ENCODE data around the gene RELB.
"Not testable (repeated sequence)": the region's sequence is repeated elsewhere in the genome, so short reads cannot be mapped to it uniquely, and the experiment has no call there.

The RELB gene

DNA sequence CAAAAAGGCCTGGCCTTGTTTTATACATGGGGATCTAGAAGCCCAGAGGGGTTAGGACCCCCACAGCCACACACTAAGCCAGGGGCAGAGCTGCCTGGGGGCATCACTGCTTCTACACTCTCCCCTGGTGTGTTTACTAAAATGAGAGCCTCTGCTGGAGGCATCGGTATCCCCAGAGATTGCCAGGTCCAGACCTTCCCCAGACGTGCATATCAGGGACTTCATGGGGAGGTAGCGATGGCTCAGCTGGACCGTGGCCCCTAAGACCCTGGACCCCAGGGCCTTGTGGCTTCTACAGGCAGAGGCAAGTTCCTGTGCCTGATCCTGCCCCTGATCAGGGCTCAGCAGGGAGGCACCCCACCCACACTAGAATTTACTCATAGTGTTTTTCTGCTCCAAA lies 32.6 kb upstream of the RELB start:
- Histone ChIP-seq H3K4me3 (ENCODE audit: insufficient read depth, low read length, poor library complexity, severe bottlenecking) (no peak overlapping the region), H3K4me2 (ENCODE audit: low read depth, low read length, poor library complexity, severe bottlenecking) (no peak overlapping the region), H3K27me3 (ENCODE audit: low read length) (no peaks in the 10 kb centered on the region), H3K9me2 (replicated peaks; ENCODE audit: insufficient read depth, low read length) (no peaks in the 10 kb centered on the region), H3K36me3 (ENCODE audit: low read length) (peaks cover 8% of the 10 kb centered on the region; the same call in 1 of the 2 replicates), H3F3A (ENCODE audit: insufficient read depth) (no peaks in the 10 kb centered on the region), H4K20me1 (ENCODE audit: low read depth, low read length) (no peaks in the 10 kb centered on the region), H3K9me3 (ENCODE audit: insufficient read depth, low read length) (no peaks in the 10 kb centered on the region), H3K27ac (ENCODE audit: low read depth, low read length) (no peak overlapping the region), H3K9ac (ENCODE audit: low read length) (no peak overlapping the region), H2AFZ (ENCODE audit: low read depth, low read length, severe bottlenecking) (no peak overlapping the region), H3K79me2 (ENCODE audit: insufficient read depth, low read length) (peaks cover 35% of the 10 kb centered on the region)
- no peak for TF ChIP-seq EZH2phosphoT487 (conservative IDR thresholded peaks at IDR 0.05; ENCODE audit: low read length)
- TF ChIP-seq, protein P1, sequence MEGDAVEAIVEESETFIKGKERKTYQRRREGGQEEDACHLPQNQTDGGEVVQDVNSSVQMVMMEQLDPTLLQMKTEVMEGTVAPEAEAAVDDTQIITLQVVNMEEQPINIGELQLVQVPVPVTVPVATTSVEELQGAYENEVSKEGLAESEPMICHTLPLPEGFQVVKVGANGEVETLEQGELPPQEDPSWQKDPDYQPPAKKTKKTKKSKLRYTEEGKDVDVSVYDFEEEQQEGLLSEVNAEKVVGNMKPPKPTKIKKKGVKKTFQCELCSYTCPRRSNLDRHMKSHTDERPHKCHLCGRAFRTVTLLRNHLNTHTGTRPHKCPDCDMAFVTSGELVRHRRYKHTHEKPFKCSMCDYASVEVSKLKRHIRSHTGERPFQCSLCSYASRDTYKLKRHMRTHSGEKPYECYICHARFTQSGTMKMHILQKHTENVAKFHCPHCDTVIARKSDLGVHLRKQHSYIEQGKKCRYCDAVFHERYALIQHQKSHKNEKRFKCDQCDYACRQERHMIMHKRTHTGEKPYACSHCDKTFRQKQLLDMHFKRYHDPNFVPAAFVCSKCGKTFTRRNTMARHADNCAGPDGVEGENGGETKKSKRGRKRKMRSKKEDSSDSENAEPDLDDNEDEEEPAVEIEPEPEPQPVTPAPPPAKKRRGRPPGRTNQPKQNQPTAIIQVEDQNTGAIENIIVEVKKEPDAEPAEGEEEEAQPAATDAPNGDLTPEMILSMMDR (IDR thresholded peaks at IDR 0.05; ENCODE audit: insufficient read depth, low read length, poor library complexity, severe bottlenecking) = no peak

DNA sequence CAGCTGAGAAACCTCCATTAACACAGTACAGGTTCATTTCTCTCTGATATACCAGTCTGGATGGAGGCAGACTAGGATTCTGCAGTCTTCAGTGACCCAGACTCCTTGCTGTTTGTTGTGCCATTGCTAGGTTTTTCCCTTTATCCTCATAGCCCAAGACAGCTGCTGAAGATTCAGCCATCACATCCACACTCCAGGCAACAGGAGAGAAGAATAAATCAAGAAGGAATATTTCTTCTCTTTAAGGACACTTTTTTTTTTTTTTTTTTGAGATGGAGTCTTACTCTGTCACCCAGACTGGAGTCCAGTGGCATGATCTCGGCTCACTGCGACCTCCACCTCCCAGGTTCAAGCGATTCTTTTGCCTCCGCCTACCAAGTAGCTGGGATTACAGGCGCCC lies 31.8 kb upstream of the RELB start:
- H3K4me3 ChIP-seq (ENCODE audit: insufficient read depth, low read length, poor library complexity, severe bottlenecking) = no peak overlapping the region
- H4K20me1 ChIP-seq (ENCODE audit: low read depth, low read length) = no peaks in the 10 kb centered on the region
- no peak overlapping the region for H3K27ac ChIP-seq (ENCODE audit: low read depth, low read length)
- peaks cover 11% of the 10 kb centered on the region; the same call in 1 of the 2 replicates for H3K36me3 ChIP-seq (ENCODE audit: low read length)
- no peak overlapping the region for H2AFZ ChIP-seq (ENCODE audit: low read depth, low read length, severe bottlenecking)
- no peak overlapping the region for H3K4me2 ChIP-seq (ENCODE audit: low read depth, low read length, poor library complexity, severe bottlenecking)
- no peaks in the 10 kb centered on the region for H3K9me2 ChIP-seq (replicated peaks; ENCODE audit: insufficient read depth, low read length)
- H3K9ac ChIP-seq (ENCODE audit: low read length) = no peak overlapping the region
- H3K79me2 ChIP-seq (ENCODE audit: insufficient read depth, low read length) = peaks cover 35% of the 10 kb centered on the region
- TF ChIP-seq, protein P1 (IDR thresholded peaks at IDR 0.05; ENCODE audit: insufficient read depth, low read length, poor library complexity, severe bottlenecking) = no peak
- no peak for TF ChIP-seq EZH2phosphoT487 (conservative IDR thresholded peaks at IDR 0.05; ENCODE audit: low read length)
- no peaks in the 10 kb centered on the region for H3K27me3 ChIP-seq (ENCODE audit: low read length)
- H3K9me3 ChIP-seq (ENCODE audit: insufficient read depth, low read length) = no peaks in the 10 kb centered on the region
- H3F3A ChIP-seq (ENCODE audit: insufficient read depth) = no peaks in the 10 kb centered on the region

DNA sequence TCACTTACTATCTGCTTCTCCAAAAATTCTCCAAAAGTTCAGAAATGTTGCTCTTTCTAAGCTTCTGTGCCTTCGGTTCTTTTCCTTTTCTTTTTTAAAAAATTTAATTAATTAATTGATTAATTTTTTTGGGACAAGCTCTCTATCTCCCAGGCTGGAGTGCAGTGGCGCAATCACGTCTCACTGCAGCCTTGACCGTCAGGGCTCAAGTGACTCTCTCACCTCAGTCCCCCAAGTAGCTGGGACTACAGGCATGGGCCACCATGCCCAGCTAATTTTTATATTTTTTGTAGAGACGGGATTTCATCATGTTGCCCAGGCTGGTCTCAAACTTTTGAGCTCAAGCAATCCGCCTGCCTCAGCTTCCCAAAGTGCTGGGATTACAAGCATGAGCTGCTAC lies 29.8 kb upstream of the RELB start:
- not testable (repeated sequence) for H3K9me3 ChIP-seq (ENCODE audit: insufficient read depth, low read length); H3K4me3 ChIP-seq (ENCODE audit: insufficient read depth, low read length, poor library complexity, severe bottlenecking); H4K20me1 ChIP-seq (ENCODE audit: low read depth, low read length); H2AFZ ChIP-seq (ENCODE audit: low read depth, low read length, severe bottlenecking); H3K27me3 ChIP-seq (ENCODE audit: low read length); H3K9ac ChIP-seq (ENCODE audit: low read length); H3K9me2 ChIP-seq (replicated peaks; ENCODE audit: insufficient read depth, low read length); H3K4me2 ChIP-seq (ENCODE audit: low read depth, low read length, poor library complexity, severe bottlenecking); H3F3A ChIP-seq (ENCODE audit: insufficient read depth); H3K27ac ChIP-seq (ENCODE audit: low read depth, low read length)
- H3K36me3 ChIP-seq (ENCODE audit: low read length) = peaks cover 10% of the 10 kb centered on the region; the same call in 1 of the 2 replicates
- peaks cover 29% of the 10 kb centered on the region for H3K79me2 ChIP-seq (ENCODE audit: insufficient read depth, low read length)

DNA sequence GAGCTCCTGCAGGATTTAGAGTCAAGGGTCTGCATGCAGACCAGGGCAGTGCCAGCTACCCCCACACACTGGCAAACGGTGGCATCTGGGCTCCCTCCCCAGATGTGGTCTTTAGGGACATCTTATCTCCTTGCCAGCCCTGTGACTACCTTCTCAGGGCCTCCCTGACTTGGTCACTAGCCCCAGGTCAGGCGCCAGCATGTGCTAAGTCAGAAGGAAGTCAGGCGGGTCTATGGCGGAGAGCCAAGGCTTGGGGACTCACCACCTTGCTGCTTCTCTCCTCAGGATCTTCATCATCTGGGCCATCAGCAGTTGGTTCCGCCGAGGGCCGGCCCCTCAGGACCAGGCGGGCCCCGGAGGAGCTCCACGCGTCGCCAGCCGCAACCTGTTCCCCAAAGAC lies 28.5 kb upstream of the RELB start:
- H3K9ac ChIP-seq (ENCODE audit: low read length) = no peak overlapping the region
- no peak overlapping the region for H3K4me3 ChIP-seq (ENCODE audit: insufficient read depth, low read length, poor library complexity, severe bottlenecking)
- peaks cover 13% of the 10 kb centered on the region; the same call in 1 of the 2 replicates for H3K36me3 ChIP-seq (ENCODE audit: low read length)
- H3K27me3 ChIP-seq (ENCODE audit: low read length) = no peaks in the 10 kb centered on the region
- no peak overlapping the region for H2AFZ ChIP-seq (ENCODE audit: low read depth, low read length, severe bottlenecking)
- H3K27ac ChIP-seq (ENCODE audit: low read depth, low read length) = no peak overlapping the region
- no peaks in the 10 kb centered on the region for H3K9me3 ChIP-seq (ENCODE audit: insufficient read depth, low read length)
- no peaks in the 10 kb centered on the region for H4K20me1 ChIP-seq (ENCODE audit: low read depth, low read length)
- no peak for TF ChIP-seq EZH2phosphoT487 (conservative IDR thresholded peaks at IDR 0.05; ENCODE audit: low read length)
- TF ChIP-seq, protein P1 (IDR thresholded peaks at IDR 0.05; ENCODE audit: insufficient read depth, low read length, poor library complexity, severe bottlenecking) = no peak
- H3K4me2 ChIP-seq (ENCODE audit: low read depth, low read length, poor library complexity, severe bottlenecking) = no peak overlapping the region
- H3F3A ChIP-seq (ENCODE audit: insufficient read depth) = no peaks in the 10 kb centered on the region
- no peaks in the 10 kb centered on the region for H3K9me2 ChIP-seq (replicated peaks; ENCODE audit: insufficient read depth, low read length)
- H3K79me2 ChIP-seq (ENCODE audit: insufficient read depth, low read length) = peaks cover 27% of the 10 kb centered on the region
